Pancreas (tissue), 10 donors: ENCODE results near the gene MAFG. TPM values are rescaled to one million over a fixed set of nuclear protein-coding genes. Genes with fewer than 3 reads are reported as not detected.

Source experiments
- ATAC-seq, 4 donors: fragments of 200-7000 bp; cut with Tn5 transposase; one replicate each; pipeline versions ENCODE4 v1.8.0 to v1.9.1; 2020; ENCODE audit warnings: mild to moderate bottlenecking in 4 of 4, moderate library complexity in 4 of 4
- DNase-seq, 6 donors: peaks; one replicate each; pipeline ENCODE4 v3.0.0-alpha.2; 2020
- FAIRE-seq: peaks from 2 replicates; lab custom pipeline; 2012; peaks lifted over from hg19 to GRCh38; lab: Jason Lieb, UNC
- H3K27ac ChIP-seq, 4 donors: fragments of 200-600 bp; sonication (generic); 1 replicate in 3 of 4; 2 replicates in 1 of 4; pipeline versions ENCODE4 v1.5.0 to v1.8.0; 2020
- H3K27me3 ChIP-seq, 4 donors: fragments of 200-600 bp; one replicate each; pipeline ENCODE4 v1.8.0; 2021
- H3K36me3 ChIP-seq, 3 donors: fragments of 200-600 bp; sonication (generic) in 1 of 3; one replicate each; pipeline versions ENCODE4 v1.5.0 to v1.8.0; 2020 to 2021
- H3K4me1 ChIP-seq, 3 donors: fragments of 200-600 bp; one replicate each; pipeline ENCODE4 v1.8.0; 2021
- H3K4me3 ChIP-seq, 4 donors: fragments of 200-600 bp; sonication (generic) in 2 of 4; one replicate each; pipeline versions ENCODE4 v1.5.0 to v1.8.0; 2020 to 2021
- H3K9me3 ChIP-seq, 4 donors: fragments of 200-600 bp; one replicate each; pipeline ENCODE4 v1.8.0; 2021
- WGBS, 2 donors: extraction: QIAGEN DNeasy Blood & Tissue Kit; methylation state at CpG; one replicate each; pipeline ENCODE4 v1.1.7; 2013; 5-methylcytosine and 5-hydroxymethylcytosine counted together
- intact Hi-C, 3 donors: fragments of 100-400 bp; cut with DNase I; formaldehyde crosslinking; loops; one replicate each; pipeline versions ENCODE4 v1.11.1 to v1.14.2; 2022
- polyA plus RNA-seq, 2 donors: library from polyadenylated mRNA; stranded (reverse); fragments of 200-250 nt; gene quantifications; one replicate each; pipeline ENCODE4 v1.2.3, GENCODE V29; 2013
- total RNA-seq, 6 donors: library from RNA; stranded (reverse); fragmentation: NEBNext Ultra II Directional in 4 of 6; extraction: Animal tissue kit (Norgen Biotek cat#: 25700) in 4 of 6; gene quantifications; one replicate each; pipeline versions ENCODE4 v1.2.1 to v1.2.4, GENCODE V29; 2021 to 2023
- TF ChIP-seq, protein P1 (sequence below), 4 donors: fragments of 200-600 bp; sonication (generic) in 3 of 4; IDR thresholded peaks; one replicate each; pipeline versions ENCODE4 v1.5.0 to v1.8.0; 2021; ENCODE audit warnings: antibody characterized with exemption in 4 of 4
- donor health status: healthy with polysubstance abuse.
- donor health status: DM: no; HTN: no; CAD: no; lungs with moderate emphysema.
- donor health status: DM: no; HTN: no; CAD: no.
- donor health status: control.
- donor health status: control.
- donor health status: Bipolar disorder and iron deficiency.
- donor health status: DM: yes; HTN: yes; CAD: no.
- donor health status: DM: no; HTN: no; CAD: no.
- donor health status: DM: no; HTN: no; CAD: no.
- donor health status: DM: yes; HTN: yes; CAD: no.

The MAFG gene
- total and polyA plus RNA-seq, 8 donors, result 6.4 to 11.1 (median 8.0) TPM

DNA sequence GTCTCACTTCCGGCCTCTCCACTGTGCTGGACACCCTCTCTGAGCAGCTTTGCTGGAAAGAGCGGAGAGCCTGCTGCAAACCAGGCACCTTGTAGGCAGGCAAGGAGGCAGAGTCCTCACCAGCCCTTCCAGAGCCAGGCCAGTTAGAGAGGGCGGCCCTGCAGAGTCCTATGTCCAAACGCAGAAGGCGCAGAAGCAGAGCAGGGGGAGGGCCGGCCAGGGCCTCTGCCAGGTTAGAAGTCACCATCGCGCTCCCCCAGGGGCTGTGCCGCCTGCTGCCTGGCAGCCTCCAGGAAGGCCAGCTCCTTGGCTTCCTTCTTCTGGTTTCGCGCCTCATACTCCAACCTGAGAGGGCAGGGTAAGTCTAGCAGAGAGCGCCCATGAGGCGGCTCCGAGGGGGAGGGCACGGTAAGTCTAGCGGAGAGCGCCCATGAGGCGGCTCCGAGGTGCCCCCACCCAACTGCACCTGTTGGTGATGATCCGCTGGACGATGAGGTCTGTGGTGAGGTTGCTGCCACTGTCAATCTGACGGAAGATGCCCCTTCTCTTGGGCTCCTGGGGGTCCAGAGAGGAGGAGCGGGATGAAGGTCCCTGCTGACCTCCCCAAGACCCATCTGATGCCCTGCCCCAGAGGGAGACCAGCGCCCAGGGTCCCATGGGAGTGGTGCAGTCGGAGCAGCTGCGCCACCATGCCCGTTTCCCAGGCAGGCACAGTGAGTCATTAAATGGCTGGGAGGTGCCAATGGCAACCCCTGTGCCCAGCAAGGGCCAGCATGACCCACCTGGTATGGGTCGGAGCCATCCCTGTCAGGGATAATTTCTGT lies 22.7 kb downstream of the MAFG start:
- intact Hi-C loops, result no loop called here
- no peak overlapping the region for H3K27ac ChIP-seq
- TF ChIP-seq, protein P1, sequence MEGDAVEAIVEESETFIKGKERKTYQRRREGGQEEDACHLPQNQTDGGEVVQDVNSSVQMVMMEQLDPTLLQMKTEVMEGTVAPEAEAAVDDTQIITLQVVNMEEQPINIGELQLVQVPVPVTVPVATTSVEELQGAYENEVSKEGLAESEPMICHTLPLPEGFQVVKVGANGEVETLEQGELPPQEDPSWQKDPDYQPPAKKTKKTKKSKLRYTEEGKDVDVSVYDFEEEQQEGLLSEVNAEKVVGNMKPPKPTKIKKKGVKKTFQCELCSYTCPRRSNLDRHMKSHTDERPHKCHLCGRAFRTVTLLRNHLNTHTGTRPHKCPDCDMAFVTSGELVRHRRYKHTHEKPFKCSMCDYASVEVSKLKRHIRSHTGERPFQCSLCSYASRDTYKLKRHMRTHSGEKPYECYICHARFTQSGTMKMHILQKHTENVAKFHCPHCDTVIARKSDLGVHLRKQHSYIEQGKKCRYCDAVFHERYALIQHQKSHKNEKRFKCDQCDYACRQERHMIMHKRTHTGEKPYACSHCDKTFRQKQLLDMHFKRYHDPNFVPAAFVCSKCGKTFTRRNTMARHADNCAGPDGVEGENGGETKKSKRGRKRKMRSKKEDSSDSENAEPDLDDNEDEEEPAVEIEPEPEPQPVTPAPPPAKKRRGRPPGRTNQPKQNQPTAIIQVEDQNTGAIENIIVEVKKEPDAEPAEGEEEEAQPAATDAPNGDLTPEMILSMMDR (IDR thresholded peaks at IDR 0.05), result no peak
- no peak overlapping the region for H3K4me3 ChIP-seq
- no peaks in the 10 kb centered on the region for H3K9me3 ChIP-seq
- 91 to 92% methylated on average over 28 of the region's 28 CpGs for WGBS, 2 donors
- no peaks in the 10 kb centered on the region for H3K36me3 ChIP-seq
- ATAC-seq (no peak), FAIRE-seq (no peak), DNase-seq (peak in 2 of 6 donors; percentile 27 to 65)
- H3K4me1 ChIP-seq, result peaks cover 0 to 6% (median 3%) of the 10 kb centered on the region in 3 donors
- no peaks in the 10 kb centered on the region for H3K27me3 ChIP-seq

DNA sequence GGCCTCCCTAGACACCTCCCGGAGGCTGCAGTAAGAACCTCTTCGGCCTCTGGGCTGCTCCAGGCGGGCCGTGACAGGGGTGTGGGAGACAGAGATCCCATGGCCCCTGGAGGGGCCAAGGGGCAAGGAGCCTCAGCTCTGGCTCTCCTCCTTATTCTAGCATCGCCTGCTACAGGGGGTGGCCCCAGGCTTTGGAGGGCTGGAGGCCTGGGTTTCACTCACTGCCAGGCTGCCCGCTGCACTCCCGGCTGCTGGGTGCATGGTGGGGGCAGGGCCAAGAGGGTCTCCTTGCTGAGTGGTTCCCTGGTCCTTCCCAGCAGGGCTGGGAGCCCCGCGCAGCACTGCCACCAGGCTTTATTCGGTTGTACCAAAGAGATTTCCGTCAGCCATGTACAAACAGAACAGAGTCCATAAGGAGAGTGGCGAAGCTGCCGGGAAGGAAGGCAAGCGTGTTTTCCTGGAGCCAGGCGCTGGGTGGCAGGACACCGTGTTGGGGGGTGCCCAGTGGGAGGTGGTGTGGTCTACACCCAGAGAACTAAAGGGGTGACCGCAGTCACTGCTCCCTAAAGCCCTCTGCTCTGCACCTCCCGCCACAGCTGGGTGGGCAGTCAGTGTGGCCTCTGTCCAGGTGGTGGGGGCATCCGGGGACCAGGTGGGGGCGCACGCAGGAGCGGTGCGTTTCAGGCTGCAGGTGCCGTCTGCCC lies 23.5 kb downstream of the MAFG start:
- DNase-seq (peak in 2 of 6 donors; percentile 27 to 72), FAIRE-seq (no peak)
- TF ChIP-seq, protein P1 (IDR thresholded peaks at IDR 0.05), result no peak

DNA sequence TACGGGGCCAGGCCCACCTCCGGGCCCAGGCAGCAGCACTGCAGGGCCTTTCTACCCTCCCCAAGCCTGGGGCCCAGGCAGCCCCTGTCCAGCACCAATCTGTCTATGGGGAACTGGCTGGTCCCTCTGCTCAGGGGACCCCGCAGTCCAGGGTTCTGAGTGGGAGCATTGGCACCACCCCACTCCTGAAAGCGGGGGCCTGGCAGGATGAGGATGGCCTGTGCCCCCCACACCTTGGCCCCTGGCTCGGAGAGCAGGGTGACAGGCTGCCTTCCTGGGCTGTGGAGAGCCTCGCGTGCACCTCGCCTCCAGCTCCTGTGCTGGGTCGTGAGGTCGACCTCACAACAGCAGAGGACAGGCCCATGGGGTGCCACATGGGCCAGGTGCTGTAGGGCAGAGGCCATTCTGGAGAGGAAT lies 24.1 kb downstream of the MAFG start:
- Histone ChIP-seq H3K4me1 (peaks cover 0 to 6% (median 3%) of the 10 kb centered on the region in 3 donors), H3K36me3 (peaks cover 0 to 5% (median 0%) of the 10 kb centered on the region in 3 donors), H3K27me3 (no peaks in the 10 kb centered on the region), H3K27ac (no peak overlapping the region), H3K9me3 (no peaks in the 10 kb centered on the region), H3K4me3 (no peak overlapping the region)
- DNase-seq, result peak in 2 of 6 donors; percentile 25 to 70
- intact Hi-C loops, result no loop called here
- no peak for FAIRE-seq
- TF ChIP-seq, protein P1 (IDR thresholded peaks at IDR 0.05), result no peak
- WGBS, 2 donors, result 95% methylated on average over 10 of the region's 10 CpGs
- no peak for ATAC-seq

More for the DNA sequence above, 23.5 kb downstream of the MAFG start:
- ATAC-seq, result no peak
- H3K9me3 ChIP-seq, result no peaks in the 10 kb centered on the region
- H3K27me3 ChIP-seq, result no peaks in the 10 kb centered on the region
- intact Hi-C loops, result no loop called here
- no peak overlapping the region for H3K27ac ChIP-seq
- H3K4me3 ChIP-seq, result no peak overlapping the region
- H3K36me3 ChIP-seq, result no peaks in the 10 kb centered on the region
- WGBS, 2 donors, result 95 to 97% methylated on average over 24 of the region's 24 CpGs
- peaks cover 0 to 6% (median 3%) of the 10 kb centered on the region in 3 donors for H3K4me1 ChIP-seq

DNA sequence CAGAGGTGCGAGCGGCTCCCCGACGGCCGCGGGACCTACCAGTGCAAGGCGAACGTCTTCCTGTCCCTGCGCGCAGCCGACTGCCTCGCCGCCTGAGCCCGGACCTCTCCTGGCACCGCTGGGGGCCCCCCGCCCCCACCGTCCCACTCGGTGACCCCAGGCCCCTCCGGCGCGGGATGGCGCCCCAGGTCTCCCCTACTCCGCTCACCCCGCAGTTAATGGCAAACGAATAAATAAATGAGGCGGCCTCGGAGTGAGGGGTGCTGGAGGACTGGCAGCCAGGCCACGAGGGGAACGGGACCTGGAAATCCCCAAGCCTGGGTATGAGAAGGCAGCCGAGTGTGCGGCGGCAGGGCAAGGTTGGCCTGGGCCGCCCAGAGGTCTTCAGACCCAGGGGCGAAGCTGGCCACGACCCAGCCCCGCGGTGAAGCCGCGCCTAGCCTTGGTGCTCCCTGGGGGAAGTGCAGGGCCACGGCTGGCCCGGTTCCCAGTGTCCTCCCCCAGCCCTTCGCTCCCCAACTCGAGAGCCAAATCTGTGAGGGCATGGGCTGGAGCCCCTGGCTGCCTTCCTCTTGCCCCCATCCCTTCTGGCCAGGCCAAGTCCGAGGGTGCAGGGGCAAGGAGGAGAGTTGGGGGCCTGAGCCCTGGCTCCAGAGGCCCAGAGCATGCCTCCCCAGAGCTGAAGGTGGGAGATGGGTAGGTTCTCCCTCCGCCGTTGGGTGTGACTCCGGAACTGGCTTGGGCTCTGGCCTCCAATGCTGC lies 24.7 kb downstream of the MAFG start:
- H3K9me3 ChIP-seq, result no peaks in the 10 kb centered on the region
- H3K27ac ChIP-seq, result no peak overlapping the region
- intact Hi-C loops, result no loop called here
- WGBS, 2 donors, result 23 to 30% methylated on average over 39 to 47 of the region's 47 CpGs
- peaks cover 0 to 11% (median 2%) of the 10 kb centered on the region in 3 donors for H3K36me3 ChIP-seq
- DNase-seq, result peak in 2 of 6 donors; percentile 51 to 82
- peak overlapping the region in 2 of 4 donors; percentile 19 to 37 for H3K4me3 ChIP-seq
- no peaks in the 10 kb centered on the region for H3K27me3 ChIP-seq
- H3K4me1 ChIP-seq, result peaks cover 0 to 6% (median 3%) of the 10 kb centered on the region in 3 donors
- TF ChIP-seq, protein P1 (IDR thresholded peaks at IDR 0.05), result no peak
- ATAC-seq, result peak; percentile 3 to 37 (median 18)
- FAIRE-seq, result no peak
